GM08714 (cell line): Measurements from ENCODE around the gene PLPP3.

Experiments
- H3K4me3 ChIP-seq: fragments of 200-500 bp; sonication (Bioruptor generic); 2 replicates; pipeline ENCODE4 v1.5.1; 2014; ENCODE audit warnings: mild to moderate bottlenecking, low read length, inconsistent platforms
- ZNF274 ChIP-seq: IDR thresholded peaks from 2 replicates; pipeline ENCODE4 v1.6.1; 2012; ENCODE audit warnings: mild to moderate bottlenecking, low read depth, low read length

PLPP3 gene

GRCh38 chr1:56564615-56565014 lies 14.7 kb downstream of the PLPP3 start:
- H3K4me3 ChIP-seq: no peak overlapping the region
- TF ChIP-seq ZNF274: no peak

- no peak for TF ChIP-seq ZNF274
- H3K4me3 ChIP-seq: no peak overlapping the region
Measured at GRCh38 chr1:56563568-56563967, 15.8 kb downstream of the PLPP3 start.

GRCh38 chr1:56562891-56563452 lies 16.4 kb downstream of the PLPP3 start:
- H3K4me3 ChIP-seq: no peak overlapping the region

GRCh38 chr1:56561227-56562019 lies 17.9 kb downstream of the PLPP3 start:
- TF ChIP-seq ZNF274: no peak
- H3K4me3 ChIP-seq: no peak overlapping the region

More at GRCh38 chr1:56562891-56563452, 16.4 kb downstream of the PLPP3 start:
- no peak for TF ChIP-seq ZNF274

GRCh38 chr1:56557746-56558145 lies 21.6 kb downstream of the PLPP3 start:
- TF ChIP-seq ZNF274: no peak
- H3K4me3 ChIP-seq: no peak overlapping the region

- TF ChIP-seq ZNF274: no peak
- H3K4me3 ChIP-seq: no peak overlapping the region
Measured at GRCh38 chr1:56555448-56555847, 23.9 kb downstream of the PLPP3 start.

- H3K4me3 ChIP-seq: no peak overlapping the region
- TF ChIP-seq ZNF274: no peak
Measured at GRCh38 chr1:56553046-56553445, 26.3 kb downstream of the PLPP3 start.

GRCh38 chr1:56552349-56552748 lies 27.0 kb downstream of the PLPP3 start:
- H3K4me3 ChIP-seq: no peak overlapping the region
- no peak for TF ChIP-seq ZNF274

GRCh38 chr1:56551691-56552090 lies 27.7 kb downstream of the PLPP3 start:
- no peak overlapping the region for H3K4me3 ChIP-seq
- TF ChIP-seq ZNF274: no peak

- no peak for TF ChIP-seq ZNF274
- no peak overlapping the region for H3K4me3 ChIP-seq
Measured at GRCh38 chr1:56550859-56551188, 28.5 kb downstream of the PLPP3 start.

- no peak for TF ChIP-seq ZNF274
- H3K4me3 ChIP-seq: no peak overlapping the region
Measured at GRCh38 chr1:56550138-56550858, 29.1 kb downstream of the PLPP3 start.

- no peak overlapping the region for H3K4me3 ChIP-seq
- no peak for TF ChIP-seq ZNF274
Measured at GRCh38 chr1:56548571-56548970, 30.8 kb downstream of the PLPP3 start.

- H3K4me3 ChIP-seq: no peak overlapping the region
- TF ChIP-seq ZNF274: no peak
Measured at GRCh38 chr1:56547977-56548376, 31.4 kb downstream of the PLPP3 start.

GRCh38 chr1:56547473-56547872 lies 31.9 kb downstream of the PLPP3 start:
- TF ChIP-seq ZNF274: no peak
- no peak overlapping the region for H3K4me3 ChIP-seq

GRCh38 chr1:56545711-56546110 lies 33.7 kb downstream of the PLPP3 start:
- TF ChIP-seq ZNF274: no peak
- no peak overlapping the region for H3K4me3 ChIP-seq
